HepG2 (cell line): ENCODE results near the gene IPO8. TPM values are rescaled to one million over a fixed set of nuclear protein-coding genes. Genes with fewer than 3 reads are reported as not detected.

ENCODE experiments used
- CREB3 ChIP-seq: sonication (generic); formaldehyde crosslinking; IDR thresholded peaks from 2 replicates; pipeline ENCODE4 v1.5.0; 2020; ENCODE audit warnings: missing genetic modification reagents
- FUBP1 ChIP-seq: sonication (generic); formaldehyde crosslinking; IDR thresholded peaks from 2 replicates; pipeline ENCODE4 v1.5.1; 2020; ENCODE audit warnings: missing genetic modification reagents, mild to moderate bottlenecking, borderline replicate concordance
- HNF4A ChIP-seq: sonication (generic); formaldehyde crosslinking; IDR thresholded peaks from 2 replicates; pipeline ENCODE4 v1.4.0; 2020; ENCODE audit warnings: missing genetic modification reagents
- KDM1A ChIP-seq: IDR thresholded peaks from 2 replicates; pipeline ENCODE4 v1.6.1; 2016; ENCODE audit warnings: missing compliant biosample characterization
- MAZ ChIP-seq, 2 experiments: sonication (generic) in 1 of 2; formaldehyde crosslinking in 1 of 2; IDR thresholded peaks; 2 replicates each; pipeline versions ENCODE4 v1.5.0 to v1.6.1; 2012 to 2020; ENCODE audit warnings: low read depth in 2 of 2, mild to moderate bottlenecking in 2 of 2, borderline replicate concordance in 1 of 2, improper control_type of control experiment in 1 of 2, low read length in 1 of 2, missing genetic modification reagents in 1 of 2, moderate library complexity in 1 of 2
- PBX2 ChIP-seq: IDR thresholded peaks from 2 replicates; pipeline ENCODE4 v1.6.1; 2016; ENCODE audit warnings: control low read depth
- RORA ChIP-seq: sonication (generic); formaldehyde crosslinking; IDR thresholded peaks from 2 replicates; pipeline ENCODE4 v1.5.0; 2020; ENCODE audit warnings: mild to moderate bottlenecking, missing genetic modification reagents, moderate library complexity
- TGIF2 ChIP-seq: IDR thresholded peaks from 2 replicates; pipeline ENCODE4 v1.6.1; 2016; ENCODE audit warnings: control low read depth, missing compliant biosample characterization
- THYN1 ChIP-seq: sonication (generic); formaldehyde crosslinking; IDR thresholded peaks from 2 replicates; pipeline ENCODE4 v1.8.1; 2023; ENCODE audit warnings: low read depth, mild to moderate bottlenecking, moderate library complexity, missing genetic modification reagents, borderline replicate concordance
- ZFP37 ChIP-seq: sonication (generic); formaldehyde crosslinking; IDR thresholded peaks from 2 replicates; pipeline ENCODE4 v1.4.0; 2020; ENCODE audit warnings: missing genetic modification reagents, borderline replicate concordance
- ZNF17 ChIP-seq: sonication (generic); formaldehyde crosslinking; IDR thresholded peaks from 2 replicates; pipeline ENCODE4 v1.5.0; 2020; ENCODE audit warnings: mild to moderate bottlenecking, missing genetic modification reagents
- ZNF343 ChIP-seq: sonication (generic); formaldehyde crosslinking; IDR thresholded peaks from 2 replicates; pipeline ENCODE4 v1.4.0; 2020; ENCODE audit warnings: mild to moderate bottlenecking, missing genetic modification reagents
- ZNF609 ChIP-seq: sonication (generic); formaldehyde crosslinking; IDR thresholded peaks from 2 replicates; pipeline ENCODE4 v1.4.0; 2020; ENCODE audit warnings: mild to moderate bottlenecking, missing genetic modification reagents, borderline replicate concordance
- ZNF687 ChIP-seq: sonication (generic); formaldehyde crosslinking; IDR thresholded peaks from 2 replicates; pipeline ENCODE4 v1.5.1; 2020; ENCODE audit warnings: mild to moderate bottlenecking, missing genetic modification reagents, moderate library complexity
- polyA plus RNA-seq, 8 experiments: library from polyadenylated mRNA; depleted of rRNA in 3 of 8; stranded (reverse) in 7 of 8; unstranded in 1 of 8; fragments of >200 nt; fragmentation: Illumina TruSeq in 4 of 8; extraction: Trizol in 4 of 8; gene quantifications; 2 replicates each; pipeline versions ENCODE4 v1.2.1 to v1.2.3, GENCODE V29; 2011 to 2016; ENCODE audit warnings: low read depth in 4 of 8, missing spikeins in 1 of 8, mixed read lengths in 1 of 8; ENCODE audit not compliant: insufficient read depth in 1 of 8
- total RNA-seq, 5 experiments: library from RNA; depleted of rRNA; stranded (reverse); fragments of >200 nt; fragmentation: Illumina TruSeq; extraction: Trizol; gene quantifications; 2 replicates each; pipeline ENCODE4 v1.2.3, GENCODE V29; 2016; ENCODE audit warnings: low read depth in 1 of 5

IPO8 gene
- total and polyA plus RNA-seq, 2 of the 13 experiments (the other 11 are each of a cell fraction or from before 2014, with no cell fraction given), result 6.3 to 21.8 TPM

GRCh38 chr12:30695199-30696102 lies at the start of gene IPO8 (continued):
- TF ChIP-seq ZNF609 (CRISPR knock-in tag) (no peak), ZNF17 (CRISPR knock-in tag) (no peak), HNF4A (CRISPR knock-in tag) (no peak; the same call in 1 of the 2 replicates), MAZ (IDR thresholded peaks at IDR 0.05; ENCODE audit: borderline replicate concordance, low read depth, low read length) (0 out of 2 replicates have a peak, but pooled peaks have one; percentile 55), MAZ (CRISPR knock-in tag; IDR thresholded peaks at IDR 0.05; ENCODE audit: low read depth) (peak; percentile 68), CREB3 (CRISPR knock-in tag) (no peak), RORA (CRISPR knock-in tag) (no peak), ZFP37 (CRISPR knock-in tag) (no peak), ZNF343 (CRISPR knock-in tag) (no peak), PBX2 (CRISPR knock-in tag) (no peak), FUBP1 (no peak), ZNF687 (CRISPR knock-in tag) (peak; percentile 81), KDM1A (CRISPR knock-in tag) (no peak), TGIF2 (CRISPR knock-in tag) (no peak), THYN1 (CRISPR knock-in tag) (no peak)
